ENCODE results near the gene RBM47.
"Not testable (repeated sequence)": the region's sequence is repeated elsewhere in the genome, so short reads cannot be mapped to it uniquely, and the experiment has no call there.

RBM47 gene

DNA sequence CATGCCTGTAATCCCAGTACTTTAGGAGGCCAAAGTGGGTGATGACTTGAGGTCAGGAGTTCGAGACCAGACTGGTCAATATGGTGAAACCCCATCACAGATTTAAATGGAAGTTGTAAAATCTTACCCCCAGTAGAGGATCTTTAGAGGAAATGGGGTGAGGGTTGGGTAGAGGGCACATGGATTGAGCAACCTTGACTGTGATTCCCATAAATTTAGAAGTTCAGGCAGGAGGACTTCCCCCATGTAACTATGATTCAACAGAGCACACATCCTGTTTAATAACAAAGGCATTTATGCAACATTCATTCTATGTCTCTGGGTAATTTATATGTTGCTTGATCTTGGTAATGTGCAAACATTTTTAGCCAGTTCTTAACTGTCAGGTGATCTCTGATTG, 143.1 kb downstream of the RBM47 start:
- DNase-seq (ENCODE audit: low read depth in 3 of 3) = no peak

GRCh38 chr4:40484346-40485090, 145.1 kb downstream of the RBM47 start:
- no peak for DNase-seq (ENCODE audit: low read depth in 3 of 3)

- DNase-seq (ENCODE audit: low read depth in 3 of 3) = no peak
These were observed 146.5 kb downstream of the RBM47 start for GRCh38 chr4:40482985-40483647.

DNA sequence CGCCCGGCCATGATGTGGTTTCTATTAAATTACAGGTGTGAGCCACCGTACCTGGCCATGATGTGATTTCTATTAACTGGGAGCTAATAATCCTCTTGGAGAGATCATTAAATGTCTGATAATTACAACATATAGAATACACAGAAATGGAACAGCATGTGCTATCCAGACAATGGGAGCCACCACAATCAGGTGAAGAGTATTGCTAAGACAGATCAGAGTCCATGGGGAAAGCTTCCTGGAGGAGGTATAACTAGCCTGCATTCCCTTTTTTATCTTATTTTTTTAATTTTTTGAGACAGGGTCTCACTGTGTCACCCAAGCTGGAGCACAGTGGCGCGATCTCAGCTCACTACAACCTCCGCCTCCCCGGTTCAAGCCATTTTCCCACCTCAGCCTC, 147.7 kb downstream of the RBM47 start:
- no peak for DNase-seq (ENCODE audit: low read depth in 3 of 3)

DNA sequence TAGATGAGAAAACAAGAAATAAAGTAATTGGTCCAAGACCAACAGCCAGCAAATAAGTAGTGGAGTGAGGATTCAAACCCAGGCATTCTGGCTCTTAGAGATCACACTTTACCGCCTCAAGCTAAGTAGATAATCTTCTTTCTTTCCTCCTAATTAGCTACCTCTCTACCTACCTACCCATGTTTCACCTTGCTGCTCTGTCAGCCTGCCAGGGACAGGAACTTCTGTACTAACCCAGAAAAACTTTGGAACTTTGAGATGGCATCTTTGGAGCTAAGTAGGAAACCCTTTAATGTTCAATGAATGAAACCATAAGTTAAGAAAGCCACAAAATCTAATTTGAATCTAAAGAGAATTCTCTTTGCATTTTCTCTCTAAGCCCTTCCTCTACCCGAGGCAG, 149.4 kb downstream of the RBM47 start:
- DNase-seq (ENCODE audit: low read depth in 3 of 3) = no peak

DNA sequence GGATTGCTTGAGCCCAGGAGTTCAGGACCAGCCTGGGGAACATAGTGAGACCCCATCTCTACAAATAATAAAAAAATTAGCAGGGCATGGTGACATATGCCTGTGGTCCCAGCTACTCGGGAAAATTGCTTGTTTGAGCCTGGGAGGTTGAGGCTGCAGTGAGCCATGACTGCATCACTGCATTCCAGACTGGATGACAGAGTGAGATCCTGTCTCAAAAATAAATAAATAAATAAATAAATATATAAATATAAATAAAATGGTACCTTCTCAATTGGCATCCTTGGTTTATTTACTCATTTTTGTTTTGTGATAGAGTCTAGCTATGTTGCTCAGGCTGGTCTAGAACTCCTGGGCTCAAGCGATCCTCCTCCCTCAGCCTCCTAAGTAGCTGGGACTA, 150.3 kb downstream of the RBM47 start:
- DNase-seq (ENCODE audit: low read depth in 3 of 3) = no peak

DNA sequence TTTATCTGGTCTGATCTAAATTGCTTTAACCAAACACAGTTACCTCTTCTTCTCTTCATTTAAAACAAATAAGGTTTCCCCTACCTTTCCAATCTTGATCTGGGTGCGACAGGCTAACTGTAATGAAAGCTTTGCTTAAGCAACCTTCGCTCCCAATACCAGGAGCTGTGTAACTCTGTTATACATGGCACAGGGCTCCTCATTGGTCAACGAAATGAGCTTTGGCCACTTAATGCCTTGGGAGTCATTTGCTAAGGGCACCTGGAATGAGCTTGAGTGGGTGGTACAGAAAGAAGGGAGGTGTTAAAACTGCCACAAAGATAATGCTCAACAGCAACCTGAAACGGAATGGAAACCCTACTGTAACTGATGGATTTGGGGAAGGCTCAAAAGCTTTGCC, 154.1 kb downstream of the RBM47 start:
- DNase-seq (ENCODE audit: low read depth in 3 of 3) = no peak

GRCh38 chr4:40473578-40474388, 155.9 kb downstream of the RBM47 start:
- DNase-seq (ENCODE audit: low read depth in 3 of 3) = no peak

GRCh38 chr4:40471923-40472322, 157.7 kb downstream of the RBM47 start:
- DNase-seq (ENCODE audit: low read depth in 3 of 3) = no peak

GRCh38 chr4:40466789-40467188, 162.9 kb downstream of the RBM47 start:
- DNase-seq (ENCODE audit: low read depth in 3 of 3) = no peak

- DNase-seq (ENCODE audit: low read depth in 3 of 3) = no peak
These were observed 167.3 kb downstream of the RBM47 start for GRCh38 chr4:40462326-40462725.

DNA sequence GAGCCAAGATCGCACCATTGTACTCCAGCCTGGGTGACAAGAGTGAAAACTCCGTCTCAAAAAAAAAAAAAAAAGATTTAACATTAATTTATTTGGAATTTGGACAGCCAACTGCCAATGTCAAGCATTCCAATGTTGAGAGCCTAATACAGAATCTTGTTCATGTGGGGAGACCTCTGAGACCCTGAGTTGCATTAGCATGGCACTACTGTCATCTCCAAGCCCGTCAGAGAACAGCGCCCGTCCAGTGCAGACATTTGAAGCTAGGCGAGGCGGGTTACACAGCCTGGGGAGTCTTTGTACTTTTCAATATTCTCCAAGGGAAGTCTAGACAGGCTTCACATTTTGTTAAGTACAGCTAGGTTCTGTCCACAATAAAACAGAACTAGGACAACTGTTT, 167.8 kb downstream of the RBM47 start:
- DNase-seq (ENCODE audit: low read depth in 3 of 3) = no peak

DNA sequence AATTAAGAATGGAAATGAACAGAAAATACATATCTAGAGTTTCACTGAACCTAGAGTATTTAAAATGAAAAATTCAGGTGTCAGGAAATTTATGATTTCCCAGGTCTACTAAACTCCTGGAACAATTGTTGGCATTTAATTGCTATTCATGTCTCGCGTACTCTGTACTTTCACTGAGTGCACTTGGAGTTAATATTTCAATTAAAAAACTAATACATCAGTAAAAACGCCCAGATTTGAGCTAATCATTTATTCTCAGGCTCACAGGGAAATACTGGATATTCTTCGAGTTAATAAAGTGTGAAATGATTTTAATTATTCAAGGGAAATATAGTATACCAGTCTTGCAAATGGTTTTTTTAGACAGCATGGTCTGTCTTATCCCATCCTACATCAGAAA, 168.6 kb downstream of the RBM47 start:
- DNase-seq (ENCODE audit: low read depth in 3 of 3) = no peak

- no peak for DNase-seq (ENCODE audit: low read depth in 3 of 3)
These were observed 171.0 kb downstream of the RBM47 start for GRCh38 chr4:40458683-40459082.

DNA sequence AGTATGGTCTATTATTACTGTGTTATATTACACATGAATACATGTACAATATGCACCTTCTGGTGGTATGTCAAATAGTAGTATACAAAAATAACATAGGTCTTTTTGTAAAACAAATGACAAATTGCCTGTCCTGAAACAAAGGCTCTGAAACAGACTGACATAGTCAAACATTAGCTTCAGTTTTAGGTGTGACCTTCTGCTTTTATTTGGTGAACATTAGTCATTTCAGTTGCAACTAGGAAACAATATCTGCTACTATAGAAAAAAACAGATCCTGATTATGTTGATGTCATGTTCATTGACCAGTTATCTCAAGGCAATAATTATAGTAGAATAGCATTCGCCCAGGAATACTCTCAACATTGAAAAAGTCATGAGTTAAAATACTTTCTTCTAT, 171.6 kb downstream of the RBM47 start:
- DNase-seq (ENCODE audit: low read depth in 3 of 3) = no peak

GRCh38 chr4:40455340-40455902, 174.2 kb downstream of the RBM47 start:
- DNase-seq (ENCODE audit: low read depth in 3 of 3) = no peak

DNA sequence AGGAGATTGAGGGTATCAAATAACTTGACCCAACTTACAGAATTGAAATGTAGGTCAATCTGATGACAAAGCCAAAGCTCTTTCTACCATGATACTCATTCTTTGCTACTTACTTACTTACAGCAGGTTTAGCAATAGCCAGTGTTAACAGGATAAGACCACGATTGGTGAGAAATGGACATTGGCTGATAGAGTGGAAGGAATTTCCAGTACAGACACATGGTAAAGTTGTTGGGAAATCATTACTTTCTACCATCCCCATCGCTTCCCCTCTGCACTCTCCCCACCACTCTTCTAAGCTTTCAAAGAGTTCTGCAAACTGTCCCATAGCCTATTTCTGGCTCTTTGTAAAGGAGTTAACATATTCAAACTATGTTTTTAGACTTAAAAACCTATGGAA, 174.8 kb downstream of the RBM47 start:
- no peak for DNase-seq (ENCODE audit: low read depth in 3 of 3)

DNA sequence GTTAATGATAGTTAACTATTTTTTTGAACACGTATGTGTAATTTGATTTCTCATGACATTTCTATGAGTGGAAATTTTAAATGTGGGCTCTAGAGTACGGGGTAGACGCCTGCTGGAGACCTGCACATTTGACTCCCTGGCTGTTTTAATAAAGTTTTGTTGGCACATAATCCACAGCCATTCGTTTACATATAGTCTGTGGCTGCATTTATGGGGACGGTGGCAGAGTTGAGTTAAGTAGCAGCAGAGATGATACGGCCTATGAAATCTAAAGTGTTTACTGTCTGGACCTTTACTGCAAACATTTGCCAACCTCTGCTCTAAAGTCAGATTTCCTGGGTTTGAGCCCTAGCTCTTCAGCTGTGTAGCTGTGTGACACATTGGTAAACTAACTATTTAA, 175.8 kb downstream of the RBM47 start:
- DNase-seq (ENCODE audit: low read depth in 3 of 3) = no peak

- DNase-seq (ENCODE audit: low read depth in 3 of 3) = no peak
These were observed 180.8 kb downstream of the RBM47 start for GRCh38 chr4:40448875-40449274.

DNA sequence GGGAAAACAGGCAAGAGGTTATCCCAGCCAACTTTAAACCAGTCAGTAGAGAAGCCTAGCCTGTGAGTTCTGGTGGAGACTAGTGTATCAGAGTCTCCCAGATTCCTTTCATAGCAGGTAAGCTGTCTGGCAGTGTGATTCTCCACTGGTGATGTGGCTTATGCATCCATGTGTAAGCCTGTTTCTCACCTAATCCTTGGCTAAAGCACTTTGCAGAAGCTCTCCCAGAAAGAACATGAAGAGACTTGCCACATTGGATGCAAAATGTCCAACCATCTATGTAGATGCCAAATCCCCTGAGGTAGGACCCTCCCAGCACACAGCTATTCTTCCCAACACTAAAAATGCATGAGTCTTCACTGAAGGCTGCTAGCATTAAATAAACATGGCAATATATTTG, 182.8 kb downstream of the RBM47 start:
- DNase-seq (ENCODE audit: low read depth in 3 of 3) = no peak

DNA sequence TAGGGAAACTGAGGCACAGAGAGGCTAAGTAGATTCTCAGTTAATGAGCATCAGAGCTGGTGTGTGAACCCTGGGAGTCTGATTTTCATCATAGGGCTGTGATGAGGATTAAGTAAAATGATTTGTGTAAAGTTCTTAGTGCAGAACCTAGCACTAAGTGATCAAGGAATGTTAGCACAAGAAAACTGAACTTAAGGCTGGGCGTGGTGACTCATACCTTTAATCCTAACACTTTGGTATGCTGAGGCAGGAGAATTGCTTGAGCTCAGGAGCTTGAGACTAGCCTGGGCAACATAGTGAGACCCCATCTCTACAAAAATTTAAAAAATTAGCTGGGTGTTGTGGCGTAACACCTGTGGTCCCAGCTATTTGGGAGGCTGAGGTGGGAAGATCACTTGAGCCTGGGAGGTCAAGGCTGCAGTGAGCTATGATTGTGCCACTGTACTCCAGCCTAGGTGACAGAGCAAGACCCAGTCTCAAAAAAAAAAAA, 183.4 kb downstream of the RBM47 start:
- not testable (repeated sequence) for DNase-seq (ENCODE audit: low read depth in 3 of 3)

GRCh38 chr4:40445671-40446070, 184.0 kb downstream of the RBM47 start:
- no peak for DNase-seq (ENCODE audit: low read depth in 3 of 3)

All from stimulated activated CD4-positive, alpha-beta T cell treated with anti-CD3 and anti-CD28 coated beads, TNF-alpha, amount 100 ng/mL, for 4 hours (primary cell).